OCI-LY7 (cell line): ENCODE results near the gene SLC25A31.

Source experiments
- EZH2phosphoT487 ChIP-seq: fragments of 200-600 bp; sonication (generic); IDR thresholded peaks from 2 replicates; pipeline ENCODE4 v1.6.1; 2018; ENCODE audit warnings: low read depth, borderline replicate concordance, mild to moderate bottlenecking, mixed run types, antibody characterized with exemption, low read length, moderate library complexity, mixed read lengths
- TF ChIP-seq, protein P1 (sequence below): fragments of 200-600 bp; sonication (generic); conservative IDR thresholded peaks from 2 replicates; pipeline ENCODE4 v1.5.1; 2014; ENCODE audit warnings: mild to moderate bottlenecking, antibody characterized with exemption, low read length, moderate library complexity, mixed read lengths

GRCh38 chr4:127782025-127782274 is 51.8 kb downstream of the SLC25A31 start:
- TF ChIP-seq, protein P1, sequence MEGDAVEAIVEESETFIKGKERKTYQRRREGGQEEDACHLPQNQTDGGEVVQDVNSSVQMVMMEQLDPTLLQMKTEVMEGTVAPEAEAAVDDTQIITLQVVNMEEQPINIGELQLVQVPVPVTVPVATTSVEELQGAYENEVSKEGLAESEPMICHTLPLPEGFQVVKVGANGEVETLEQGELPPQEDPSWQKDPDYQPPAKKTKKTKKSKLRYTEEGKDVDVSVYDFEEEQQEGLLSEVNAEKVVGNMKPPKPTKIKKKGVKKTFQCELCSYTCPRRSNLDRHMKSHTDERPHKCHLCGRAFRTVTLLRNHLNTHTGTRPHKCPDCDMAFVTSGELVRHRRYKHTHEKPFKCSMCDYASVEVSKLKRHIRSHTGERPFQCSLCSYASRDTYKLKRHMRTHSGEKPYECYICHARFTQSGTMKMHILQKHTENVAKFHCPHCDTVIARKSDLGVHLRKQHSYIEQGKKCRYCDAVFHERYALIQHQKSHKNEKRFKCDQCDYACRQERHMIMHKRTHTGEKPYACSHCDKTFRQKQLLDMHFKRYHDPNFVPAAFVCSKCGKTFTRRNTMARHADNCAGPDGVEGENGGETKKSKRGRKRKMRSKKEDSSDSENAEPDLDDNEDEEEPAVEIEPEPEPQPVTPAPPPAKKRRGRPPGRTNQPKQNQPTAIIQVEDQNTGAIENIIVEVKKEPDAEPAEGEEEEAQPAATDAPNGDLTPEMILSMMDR: no peak
- TF ChIP-seq EZH2phosphoT487: no peak
